SK-N-SH (cell line): ENCODE data around the gene LRRC40.

Experiments
- CHD2 ChIP-seq: fragments of 150-350 bp; IDR thresholded peaks from 2 replicates; pipeline ENCODE4 v1.6.1; 2018; ENCODE audit warnings: low read length; ENCODE audit not compliant: partially characterized antibody
- EP300 ChIP-seq, 2 experiments: IDR thresholded peaks; 2 replicates each; pipeline versions ENCODE4 v1.4.0 to v1.6.1; 2012; ENCODE audit warnings: borderline replicate concordance in 1 of 2, low read depth in 1 of 2, low read length in 1 of 2
- GABPA ChIP-seq: IDR thresholded peaks from 2 replicates; pipeline ENCODE4 v1.4.0; 2012; ENCODE audit warnings: low read depth, mild to moderate bottlenecking
- JUND ChIP-seq: IDR thresholded peaks from 2 replicates; pipeline ENCODE4 v1.4.0; 2012
- RFX5 ChIP-seq: IDR thresholded peaks from 2 replicates; pipeline ENCODE4 v1.6.1; 2012; ENCODE audit warnings: mild to moderate bottlenecking, improper control_type of control experiment, low read length
- SIN3A ChIP-seq: IDR thresholded peaks from 2 replicates; pipeline ENCODE4 v1.6.1; 2012; ENCODE audit warnings: low read depth, mild to moderate bottlenecking, low read length, moderate library complexity, borderline replicate concordance
- TAF1 ChIP-seq: IDR thresholded peaks from 2 replicates; pipeline ENCODE4 v1.6.1; 2012; ENCODE audit warnings: low read depth, mild to moderate bottlenecking, low read length, moderate library complexity, borderline replicate concordance
- YY1 ChIP-seq: IDR thresholded peaks from 2 replicates; pipeline ENCODE4 v1.4.0; 2012; ENCODE audit warnings: low read depth, mild to moderate bottlenecking
- TF ChIP-seq, protein P1 (sequence below): fragments of 200-600 bp; sonication (generic); IDR thresholded peaks from 2 replicates; pipeline ENCODE4 v1.6.1; 2017; ENCODE audit warnings: antibody characterized with exemption, mild to moderate bottlenecking, moderate library complexity
- TF ChIP-seq, protein P2 (sequence below): IDR thresholded peaks from 2 replicates; pipeline ENCODE4 v1.4.0; 2012; ENCODE audit warnings: low read depth, borderline replicate concordance
- TF ChIP-seq, protein P3 (sequence below): IDR thresholded peaks from 2 replicates; pipeline ENCODE4 v1.4.0; 2012; ENCODE audit warnings: low read depth, borderline replicate concordance

DNA sequence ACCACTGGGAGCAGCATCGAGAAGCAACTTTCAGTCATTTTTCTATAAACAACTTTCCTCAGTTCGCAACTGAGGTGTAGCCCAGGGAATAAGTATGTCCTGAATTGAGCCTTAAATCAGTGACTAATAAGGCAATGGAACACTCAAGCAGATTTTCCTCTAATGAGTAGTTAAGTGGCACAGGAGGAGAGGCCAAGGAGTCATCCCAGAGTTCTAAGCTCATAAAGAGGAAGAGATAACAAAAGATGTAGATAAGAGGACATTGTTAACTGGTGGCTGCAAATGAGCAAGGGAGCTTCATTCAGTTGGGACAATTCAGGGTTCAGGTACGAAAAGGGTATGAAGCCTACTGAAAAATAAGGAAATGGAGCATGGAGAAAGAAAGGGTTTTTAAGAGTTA, 64.5 kb downstream of the LRRC40 start:
- TF ChIP-seq, protein P1, sequence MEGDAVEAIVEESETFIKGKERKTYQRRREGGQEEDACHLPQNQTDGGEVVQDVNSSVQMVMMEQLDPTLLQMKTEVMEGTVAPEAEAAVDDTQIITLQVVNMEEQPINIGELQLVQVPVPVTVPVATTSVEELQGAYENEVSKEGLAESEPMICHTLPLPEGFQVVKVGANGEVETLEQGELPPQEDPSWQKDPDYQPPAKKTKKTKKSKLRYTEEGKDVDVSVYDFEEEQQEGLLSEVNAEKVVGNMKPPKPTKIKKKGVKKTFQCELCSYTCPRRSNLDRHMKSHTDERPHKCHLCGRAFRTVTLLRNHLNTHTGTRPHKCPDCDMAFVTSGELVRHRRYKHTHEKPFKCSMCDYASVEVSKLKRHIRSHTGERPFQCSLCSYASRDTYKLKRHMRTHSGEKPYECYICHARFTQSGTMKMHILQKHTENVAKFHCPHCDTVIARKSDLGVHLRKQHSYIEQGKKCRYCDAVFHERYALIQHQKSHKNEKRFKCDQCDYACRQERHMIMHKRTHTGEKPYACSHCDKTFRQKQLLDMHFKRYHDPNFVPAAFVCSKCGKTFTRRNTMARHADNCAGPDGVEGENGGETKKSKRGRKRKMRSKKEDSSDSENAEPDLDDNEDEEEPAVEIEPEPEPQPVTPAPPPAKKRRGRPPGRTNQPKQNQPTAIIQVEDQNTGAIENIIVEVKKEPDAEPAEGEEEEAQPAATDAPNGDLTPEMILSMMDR = no peak
- no peak for TF ChIP-seq EP300 (IDR thresholded peaks at IDR 0.05; ENCODE audit: borderline replicate concordance in 1 of 2, low read depth in 1 of 2, low read length in 1 of 2)
- TF ChIP-seq, protein P2, sequence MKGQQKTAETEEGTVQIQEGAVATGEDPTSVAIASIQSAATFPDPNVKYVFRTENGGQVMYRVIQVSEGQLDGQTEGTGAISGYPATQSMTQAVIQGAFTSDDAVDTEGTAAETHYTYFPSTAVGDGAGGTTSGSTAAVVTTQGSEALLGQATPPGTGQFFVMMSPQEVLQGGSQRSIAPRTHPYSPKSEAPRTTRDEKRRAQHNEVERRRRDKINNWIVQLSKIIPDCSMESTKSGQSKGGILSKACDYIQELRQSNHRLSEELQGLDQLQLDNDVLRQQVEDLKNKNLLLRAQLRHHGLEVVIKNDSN = no peak
- TF ChIP-seq TAF1 = no peak
- no peak for TF ChIP-seq JUND
- TF ChIP-seq RFX5 = no peak
- TF ChIP-seq YY1 = no peak
- TF ChIP-seq GABPA = no peak
- TF ChIP-seq SIN3A = no peak
- TF ChIP-seq CHD2 = no peak
- TF ChIP-seq, protein P3, sequence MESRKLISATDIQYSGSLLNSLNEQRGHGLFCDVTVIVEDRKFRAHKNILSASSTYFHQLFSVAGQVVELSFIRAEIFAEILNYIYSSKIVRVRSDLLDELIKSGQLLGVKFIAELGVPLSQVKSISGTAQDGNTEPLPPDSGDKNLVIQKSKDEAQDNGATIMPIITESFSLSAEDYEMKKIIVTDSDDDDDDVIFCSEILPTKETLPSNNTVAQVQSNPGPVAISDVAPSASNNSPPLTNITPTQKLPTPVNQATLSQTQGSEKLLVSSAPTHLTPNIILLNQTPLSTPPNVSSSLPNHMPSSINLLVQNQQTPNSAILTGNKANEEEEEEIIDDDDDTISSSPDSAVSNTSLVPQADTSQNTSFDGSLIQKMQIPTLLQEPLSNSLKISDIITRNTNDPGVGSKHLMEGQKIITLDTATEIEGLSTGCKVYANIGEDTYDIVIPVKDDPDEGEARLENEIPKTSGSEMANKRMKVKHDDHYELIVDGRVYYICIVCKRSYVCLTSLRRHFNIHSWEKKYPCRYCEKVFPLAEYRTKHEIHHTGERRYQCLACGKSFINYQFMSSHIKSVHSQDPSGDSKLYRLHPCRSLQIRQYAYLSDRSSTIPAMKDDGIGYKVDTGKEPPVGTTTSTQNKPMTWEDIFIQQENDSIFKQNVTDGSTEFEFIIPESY = no peak
